ENCODE data around the gene STX18. TPM values are rescaled to one million over a fixed set of nuclear protein-coding genes. Genes with fewer than 3 reads are reported as not detected.
A peak's percentile ranks its signal among the peaks of the same experiment; 100 is the strongest.
"Not testable (repeated sequence)": the region's sequence is repeated elsewhere in the genome, so short reads cannot be mapped to it uniquely, and the experiment has no call there.

The STX18 gene
- total RNA-seq, 1 donor from 2014 or later = 16.0 TPM

GRCh38 chr4:4555916-4556315, 14.1 kb upstream of the STX18 start:
- no peak for DNase-seq (ENCODE audit: low read depth in 2 of 2)

GRCh38 chr4:4554234-4554633, 12.4 kb upstream of the STX18 start:
- DNase-seq (ENCODE audit: low read depth in 2 of 2) = no peak

GRCh38 chr4:4552042-4552441, 10.2 kb upstream of the STX18 start:
- DNase-seq (ENCODE audit: low read depth in 2 of 2) = not testable (repeated sequence)

GRCh38 chr4:4550161-4550560, 8.3 kb upstream of the STX18 start:
- not testable (repeated sequence) for DNase-seq (ENCODE audit: low read depth in 2 of 2)

GRCh38 chr4:4549534-4549933, 7.7 kb upstream of the STX18 start:
- DNase-seq (ENCODE audit: low read depth in 2 of 2) = peak in 1 of 2 donors; percentile 18

- no peak for DNase-seq (ENCODE audit: low read depth in 2 of 2)
Measured at GRCh38 chr4:4542774-4543485, 1.1 kb upstream of the STX18 start.

GRCh38 chr4:4541040-4541631, 712 bp downstream of the STX18 start:
- peak; percentile 44 to 68 for DNase-seq (ENCODE audit: low read depth in 2 of 2)

- DNase-seq (ENCODE audit: low read depth in 2 of 2) = no peak
Measured at GRCh38 chr4:4539481-4539880, 2.4 kb downstream of the STX18 start.

- no peak for DNase-seq (ENCODE audit: low read depth in 2 of 2)
Measured at GRCh38 chr4:4535590-4535989, 6.3 kb downstream of the STX18 start.

- DNase-seq (ENCODE audit: low read depth in 2 of 2) = no peak
Measured at GRCh38 chr4:4534515-4535145, 7.2 kb downstream of the STX18 start.

GRCh38 chr4:4533461-4534169, 8.2 kb downstream of the STX18 start:
- DNase-seq (ENCODE audit: low read depth in 2 of 2) = no peak

GRCh38 chr4:4532371-4533154, 9.3 kb downstream of the STX18 start:
- DNase-seq (ENCODE audit: low read depth in 2 of 2) = no peak

GRCh38 chr4:4529392-4529791, 12.5 kb downstream of the STX18 start:
- DNase-seq (ENCODE audit: low read depth in 2 of 2) = no peak

- no peak for DNase-seq (ENCODE audit: low read depth in 2 of 2)
Measured at GRCh38 chr4:4526401-4526800, 15.4 kb downstream of the STX18 start.

- DNase-seq (ENCODE audit: low read depth in 2 of 2) = no peak
Measured at GRCh38 chr4:4524364-4524763, 17.5 kb downstream of the STX18 start.

GRCh38 chr4:4521731-4522130, 20.1 kb downstream of the STX18 start:
- no peak for DNase-seq (ENCODE audit: low read depth in 2 of 2)

- DNase-seq (ENCODE audit: low read depth in 2 of 2) = no peak
Measured at GRCh38 chr4:4521136-4521535, 20.7 kb downstream of the STX18 start.

- peak in 1 of 2 donors; percentile 33 for DNase-seq (ENCODE audit: low read depth in 2 of 2)
Measured at GRCh38 chr4:4519297-4519894, 22.5 kb downstream of the STX18 start.

- no peak for DNase-seq (ENCODE audit: low read depth in 2 of 2)
Measured at GRCh38 chr4:4518747-4519146, 23.1 kb downstream of the STX18 start.

- peak in 1 of 2 donors; percentile 17 for DNase-seq (ENCODE audit: low read depth in 2 of 2)
Measured at GRCh38 chr4:4514786-4515185, 27.1 kb downstream of the STX18 start.

GRCh38 chr4:4512282-4512681, 29.6 kb downstream of the STX18 start:
- no peak for DNase-seq (ENCODE audit: low read depth in 2 of 2)

Measured in dermis microvascular lymphatic vessel endothelial cell (primary cell).